ENCODE results near the gene GPC6. TPM values are rescaled to one million over a fixed set of nuclear protein-coding genes. Genes with fewer than 3 reads are reported as not detected.

The GPC6 gene
- total RNA-seq, 4 donors from 2014 or later: 13.7 to 21.7 (median 16.5) TPM

- no peaks in the 10 kb centered on the region for H3K9me3 ChIP-seq
- no peak overlapping the region for H3K27ac ChIP-seq
- no peaks in the 10 kb centered on the region for H3K27me3 ChIP-seq
- 25 to 37% methylated on average over 1 of the region's 1 CpG for WGBS, 2 donors (ENCODE audit: low coverage in 1 of 2)
- H3K4me1 ChIP-seq: peaks cover 0 to 5% (median 0%) of the 10 kb centered on the region in 3 donors
- ATAC-seq: no peak
- H3K4me3 ChIP-seq: no peak overlapping the region
- no peak for TF ChIP-seq POLR2AphosphoS5 (IDR thresholded peaks at IDR 0.05)
- TF ChIP-seq EP300 (IDR thresholded peaks at IDR 0.05): no peak
- no peak for TF ChIP-seq POLR2A (IDR thresholded peaks at IDR 0.05)
- TF ChIP-seq CTCF (IDR thresholded peaks at IDR 0.05): no peak
- H3K36me3 ChIP-seq: no peaks in the 10 kb centered on the region
Observed at GRCh38 chr13:93984052-93984451, 757.4 kb downstream of the GPC6 start.

GRCh38 chr13:93984876-93985275 is 758.3 kb downstream of the GPC6 start:
- ATAC-seq: no peak
- Histone ChIP-seq H3K27me3 (no peaks in the 10 kb centered on the region), H3K36me3 (no peaks in the 10 kb centered on the region), H3K9me3 (no peaks in the 10 kb centered on the region), H3K4me1 (peaks cover 0 to 5% (median 0%) of the 10 kb centered on the region in 3 donors), H3K27ac (no peak overlapping the region), H3K4me3 (no peak overlapping the region)
- whole genome bisulfite sequencing, 2 donors (ENCODE audit: low coverage in 1 of 2): 95 to 100% methylated on average over 4 to 5 of the region's 5 CpGs
- no peak for TF ChIP-seq CTCF (IDR thresholded peaks at IDR 0.05)
- no peak for TF ChIP-seq POLR2AphosphoS5 (IDR thresholded peaks at IDR 0.05)
- TF ChIP-seq POLR2A (IDR thresholded peaks at IDR 0.05): no peak
- no peak for TF ChIP-seq EP300 (IDR thresholded peaks at IDR 0.05)

GRCh38 chr13:93987458-93987857 is 760.9 kb downstream of the GPC6 start:
- Histone ChIP-seq H3K9me3 (no peaks in the 10 kb centered on the region), H3K4me1 (peaks cover 0 to 5% (median 0%) of the 10 kb centered on the region in 3 donors), H3K4me3 (no peak overlapping the region), H3K27ac (no peak overlapping the region), H3K36me3 (no peaks in the 10 kb centered on the region), H3K27me3 (no peaks in the 10 kb centered on the region)
- no peak for TF ChIP-seq CTCF (IDR thresholded peaks at IDR 0.05)
- no peak for TF ChIP-seq POLR2AphosphoS5 (IDR thresholded peaks at IDR 0.05)
- no peak for TF ChIP-seq POLR2A (IDR thresholded peaks at IDR 0.05)
- no peak for TF ChIP-seq EP300 (IDR thresholded peaks at IDR 0.05)
- no peak for ATAC-seq

GRCh38 chr13:93991569-93991968 is 765.0 kb downstream of the GPC6 start:
- Histone ChIP-seq H3K36me3 (no peaks in the 10 kb centered on the region), H3K27me3 (no peaks in the 10 kb centered on the region), H3K27ac (no peak overlapping the region), H3K9me3 (no peaks in the 10 kb centered on the region), H3K4me1 (no peaks in the 10 kb centered on the region), H3K4me3 (no peak overlapping the region)
- TF ChIP-seq POLR2AphosphoS5 (IDR thresholded peaks at IDR 0.05) (no peak), CTCF (IDR thresholded peaks at IDR 0.05) (no peak), EP300 (IDR thresholded peaks at IDR 0.05) (no peak), POLR2A (IDR thresholded peaks at IDR 0.05) (no peak)
- no peak for ATAC-seq

GRCh38 chr13:93996481-93996880 is 769.9 kb downstream of the GPC6 start:
- Histone ChIP-seq H3K27ac (no peak overlapping the region), H3K9me3 (no peaks in the 10 kb centered on the region), H3K27me3 (no peaks in the 10 kb centered on the region), H3K4me3 (no peak overlapping the region), H3K36me3 (no peaks in the 10 kb centered on the region), H3K4me1 (no peaks in the 10 kb centered on the region)
- TF ChIP-seq POLR2AphosphoS5 (IDR thresholded peaks at IDR 0.05) (no peak), CTCF (IDR thresholded peaks at IDR 0.05) (no peak), EP300 (IDR thresholded peaks at IDR 0.05) (no peak), POLR2A (IDR thresholded peaks at IDR 0.05) (no peak)
- 92 to 97% methylated on average over 3 of the region's 3 CpGs for WGBS, 2 donors (ENCODE audit: low coverage in 1 of 2)
- no peak for ATAC-seq
